GM12878 (cell line): ENCODE data around the gene ARFRP1.

Source experiments
- CTCF ChIP-seq, 3 experiments: IDR thresholded peaks in 2 of 3; conservative IDR thresholded peaks in 1 of 3; 2 replicates each; pipeline ENCODE4 v1.5.1; 2011; ENCODE audit warnings: low read depth in 3 of 3, low read length in 3 of 3, mild to moderate bottlenecking in 3 of 3, control low read depth in 2 of 3, moderate library complexity in 2 of 3, inconsistent platforms in 1 of 3, mixed read lengths in 1 of 3; ENCODE audit not compliant: control insufficient read depth in 2 of 3, insufficient read depth in 1 of 3; ENCODE audit errors: extremely low read depth in 1 of 3
- DPF2 ChIP-seq: fragments of 450-650 bp; IDR thresholded peaks from 2 replicates; pipeline ENCODE4 v1.6.1; 2017; ENCODE audit warnings: mild to moderate bottlenecking
- ELK1 ChIP-seq: IDR thresholded peaks from 2 replicates; pipeline ENCODE4 v1.6.1; 2012; ENCODE audit warnings: low read depth, low read length, improper control_type of control experiment
- EP300 ChIP-seq, 2 experiments: fragments of 150-350 bp in 1 of 2; IDR thresholded peaks; 2 replicates each; pipeline ENCODE4 v1.6.1; 2011 to 2012; ENCODE audit warnings: low read depth in 2 of 2, low read length in 2 of 2, borderline replicate concordance in 1 of 2, improper control_type of control experiment in 1 of 2, inconsistent platforms in 1 of 2; ENCODE audit not compliant: control insufficient read depth in 1 of 2
- EZH2 ChIP-seq: IDR thresholded peaks from 2 replicates; pipeline ENCODE4 v1.6.1; 2012; ENCODE audit warnings: low read depth, mild to moderate bottlenecking, control low read depth, inconsistent platforms, low read length, borderline replicate concordance; ENCODE audit not compliant: control insufficient read depth
- IKZF2 ChIP-seq, 2 experiments: fragments of 450-650 bp; IDR thresholded peaks; 2 replicates each; pipeline ENCODE4 v1.6.1; 2017; ENCODE audit warnings: mild to moderate bottlenecking in 2 of 2, moderate library complexity in 2 of 2
- MAX ChIP-seq: IDR thresholded peaks from 2 replicates; pipeline ENCODE4 v1.6.1; 2012; ENCODE audit warnings: low read depth, low read length, improper control_type of control experiment
- POLR2AphosphoS5 ChIP-seq: IDR thresholded peaks from 2 replicates; pipeline ENCODE4 v1.6.1; 2011; ENCODE audit warnings: mild to moderate bottlenecking, low read length, inconsistent platforms
- SMC3 ChIP-seq: IDR thresholded peaks from 2 replicates; pipeline ENCODE4 v1.6.1; 2011; ENCODE audit warnings: low read length, improper control_type of control experiment, borderline replicate concordance
- YY1 ChIP-seq: IDR thresholded peaks from 2 replicates; pipeline ENCODE4 v1.6.1; 2011; ENCODE audit warnings: low read depth, mild to moderate bottlenecking, low read length

- TF ChIP-seq DPF2: no peak
- TF ChIP-seq YY1: no peak
- no peak for TF ChIP-seq MAX
- no peak for TF ChIP-seq POLR2AphosphoS5
- TF ChIP-seq EP300 (IDR thresholded peaks at IDR 0.05; ENCODE audit: borderline replicate concordance in 1 of 2, control insufficient read depth in 1 of 2, low read depth in 2 of 2, low read length in 2 of 2): no peak
- TF ChIP-seq SMC3: no peak
- no peak for TF ChIP-seq EZH2
- no peak for TF ChIP-seq IKZF2 (IDR thresholded peaks at IDR 0.05)
- TF ChIP-seq CTCF (IDR thresholded peaks at IDR 0.05 in 2 of 3, conservative IDR thresholded peaks at IDR 0.05 in 1 of 3; ENCODE audit: control insufficient read depth in 2 of 3, extremely low read depth in 1 of 3, insufficient read depth in 1 of 3, low read depth in 3 of 3, low read length in 3 of 3): no peak
- TF ChIP-seq ELK1: no peak
Measured at GRCh38 chr20:63718996-63719395, 11.2 kb upstream of the ARFRP1 start.
